Neutrophil (primary cell): ENCODE data around the gene AGRN.

Experiments used
- H3K27ac ChIP-seq: fragments of 200-600 bp; sonication (generic); 2 replicates; pipeline ENCODE4 v1.5.1; 2016; ENCODE audit warnings: mild to moderate bottlenecking, moderate library complexity
- H3K27me3 ChIP-seq: fragments of 200-600 bp; sonication (generic); 2 replicates; pipeline ENCODE4 v1.6.0; 2016; ENCODE audit warnings: mild to moderate bottlenecking
- H3K36me3 ChIP-seq: fragments of 200-600 bp; sonication (generic); 2 replicates; pipeline ENCODE4 v1.5.1; 2017
- H3K4me1 ChIP-seq, 2 experiments: fragments of 200-600 bp in 1 of 2; sonication (generic) in 1 of 2; 1 replicate in 1 of 2; 2 replicates in 1 of 2; pipeline versions ENCODE4 v1.5.1 to v1.6.1; 2013 to 2016; ENCODE audit warnings: low read depth in 1 of 2, low read length in 1 of 2, mild to moderate bottlenecking in 1 of 2, moderate library complexity in 1 of 2; ENCODE audit not compliant: control insufficient read depth in 1 of 2, insufficient read depth in 1 of 2
- H3K4me3 ChIP-seq, 2 experiments: fragments of 200-600 bp in 1 of 2; sonication (generic) in 1 of 2; 1 replicate in 1 of 2; 2 replicates in 1 of 2; pipeline ENCODE4 v1.5.1; 2013 to 2016; ENCODE audit warnings: low read depth in 1 of 2, low read length in 1 of 2, mild to moderate bottlenecking in 1 of 2, moderate library complexity in 1 of 2
- H3K9me3 ChIP-seq: fragments of 200-600 bp; sonication (generic); 2 replicates; pipeline ENCODE4 v1.5.1; 2016
- TF ChIP-seq, protein P1 (sequence below): fragments of 200-600 bp; sonication (generic); IDR thresholded peaks from 2 replicates; pipeline ENCODE4 v1.5.1; 2016; ENCODE audit warnings: antibody characterized with exemption

Gene AGRN

GRCh38 chr1:979744-980072, 40.2 kb upstream of the AGRN start:
- Histone ChIP-seq H3K27me3 (peaks cover 70% of the 10 kb centered on the region), H3K27ac (no peak overlapping the region), H3K9me3 (no peaks in the 10 kb centered on the region), H3K36me3 (no peaks in the 10 kb centered on the region), H3K4me1 (peaks cover 3 to 5% of the 10 kb centered on the region in 2 experiments), H3K4me3 (no peak overlapping the region)
- TF ChIP-seq, protein P1, sequence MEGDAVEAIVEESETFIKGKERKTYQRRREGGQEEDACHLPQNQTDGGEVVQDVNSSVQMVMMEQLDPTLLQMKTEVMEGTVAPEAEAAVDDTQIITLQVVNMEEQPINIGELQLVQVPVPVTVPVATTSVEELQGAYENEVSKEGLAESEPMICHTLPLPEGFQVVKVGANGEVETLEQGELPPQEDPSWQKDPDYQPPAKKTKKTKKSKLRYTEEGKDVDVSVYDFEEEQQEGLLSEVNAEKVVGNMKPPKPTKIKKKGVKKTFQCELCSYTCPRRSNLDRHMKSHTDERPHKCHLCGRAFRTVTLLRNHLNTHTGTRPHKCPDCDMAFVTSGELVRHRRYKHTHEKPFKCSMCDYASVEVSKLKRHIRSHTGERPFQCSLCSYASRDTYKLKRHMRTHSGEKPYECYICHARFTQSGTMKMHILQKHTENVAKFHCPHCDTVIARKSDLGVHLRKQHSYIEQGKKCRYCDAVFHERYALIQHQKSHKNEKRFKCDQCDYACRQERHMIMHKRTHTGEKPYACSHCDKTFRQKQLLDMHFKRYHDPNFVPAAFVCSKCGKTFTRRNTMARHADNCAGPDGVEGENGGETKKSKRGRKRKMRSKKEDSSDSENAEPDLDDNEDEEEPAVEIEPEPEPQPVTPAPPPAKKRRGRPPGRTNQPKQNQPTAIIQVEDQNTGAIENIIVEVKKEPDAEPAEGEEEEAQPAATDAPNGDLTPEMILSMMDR, result no peak

DNA sequence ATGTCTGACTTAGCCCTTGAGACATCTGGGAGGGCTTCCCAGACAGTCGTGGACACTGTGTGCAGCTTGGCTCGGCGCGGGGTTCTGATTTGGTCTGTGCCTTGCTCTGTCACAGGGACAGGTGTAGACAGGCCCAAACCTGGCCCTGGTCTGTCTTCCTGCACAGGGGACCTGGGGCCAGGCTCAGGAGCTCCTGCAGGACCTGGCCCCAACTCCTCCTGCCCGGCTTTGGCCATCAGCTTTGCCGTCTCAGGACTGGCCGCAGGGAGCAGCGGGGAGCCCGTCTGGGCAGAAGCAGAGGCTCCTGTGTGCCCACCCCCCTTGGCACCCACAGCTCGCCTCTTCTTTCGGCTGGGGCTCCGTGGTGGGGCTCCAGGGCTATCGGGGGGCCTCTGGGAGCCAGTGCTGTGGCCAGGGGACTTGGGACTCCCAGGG, 39.8 kb upstream of the AGRN start:
- H3K36me3 ChIP-seq, result no peaks in the 10 kb centered on the region
- H3K9me3 ChIP-seq, result no peaks in the 10 kb centered on the region
- peaks cover 3 to 5% of the 10 kb centered on the region in 2 experiments for H3K4me1 ChIP-seq
- no peak overlapping the region for H3K4me3 ChIP-seq
- H3K27me3 ChIP-seq, result peaks cover 70% of the 10 kb centered on the region
- TF ChIP-seq, protein P1, result no peak
- no peak overlapping the region for H3K27ac ChIP-seq

- Histone ChIP-seq H3K4me1 (peaks cover 3 to 5% of the 10 kb centered on the region in 2 experiments), H3K36me3 (no peaks in the 10 kb centered on the region), H3K27ac (no peak overlapping the region), H3K9me3 (no peaks in the 10 kb centered on the region), H3K27me3 (peaks cover 70% of the 10 kb centered on the region), H3K4me3 (no peak overlapping the region)
- TF ChIP-seq, protein P1, result no peak
Measured at GRCh38 chr1:980602-981395, 39.1 kb upstream of the AGRN start.

GRCh38 chr1:981491-981954, 38.4 kb upstream of the AGRN start:
- Histone ChIP-seq H3K27ac (no peak overlapping the region), H3K4me1 (no peaks in the 10 kb centered on the region), H3K36me3 (no peaks in the 10 kb centered on the region), H3K27me3 (peaks cover 70% of the 10 kb centered on the region), H3K4me3 (no peak overlapping the region), H3K9me3 (no peaks in the 10 kb centered on the region)
- TF ChIP-seq, protein P1, result no peak

DNA sequence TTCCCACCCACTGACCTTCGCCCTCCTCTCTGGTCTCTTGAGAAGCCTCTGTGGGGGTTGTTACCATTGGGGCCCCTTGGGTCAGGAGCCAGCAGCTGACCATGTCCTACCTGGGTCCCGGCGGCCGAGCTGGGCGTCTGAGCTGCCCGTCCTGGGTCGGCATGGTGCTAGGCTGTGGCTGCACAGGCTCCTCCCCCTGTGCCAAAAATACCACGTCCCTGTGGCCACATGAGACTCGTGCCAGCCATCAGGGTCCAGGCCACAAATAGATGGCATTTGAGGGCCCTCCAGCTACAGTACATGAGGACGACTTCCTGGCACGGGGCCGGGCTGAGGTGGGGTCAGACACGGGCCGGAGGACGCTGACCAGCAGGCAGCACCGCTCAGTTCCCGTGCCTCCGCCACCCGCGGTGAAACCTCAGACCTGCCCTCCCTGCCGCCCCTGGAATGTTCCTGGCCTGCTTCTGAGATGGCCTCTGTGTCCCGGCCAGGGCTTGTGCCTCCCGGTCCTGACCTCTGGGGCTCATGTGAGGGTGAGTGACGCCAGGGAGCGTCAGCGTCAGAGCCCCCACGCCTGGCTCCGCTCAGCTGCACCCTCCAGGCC, 37.9 kb upstream of the AGRN start, which contains the start of gene PERM1:
PERM1 (minus strand) TSS at position 139 of the 604 bp plus-strand sequence. CDS start 1,064 bp downstream, outside the sequence.
- Histone ChIP-seq H3K27ac (no peak within 1 kb of the TSS), H3K27me3 (peaks cover 75% of the 10 kb centered on the region), H3K36me3 (no peaks in the 10 kb centered on the region), H3K4me3 (no peak within 1 kb of the TSS), H3K9me3 (no peaks in the 10 kb centered on the region), H3K4me1 (no peaks in the 10 kb centered on the region)
- TF ChIP-seq, protein P1, result no peak
